Astrocyte (in vitro differentiated cells and primary cell): ENCODE results near the gene TRAF7. TPM values are rescaled to one million over a fixed set of nuclear protein-coding genes. Genes with fewer than 3 reads are reported as not detected.

Source experiments
- DNase-seq: peaks from one replicate; pipeline ENCODE4 v3.0.0-alpha.2; 2010; ENCODE audit warnings: low read depth
- FAIRE-seq: peaks from 2 replicates; lab custom pipeline; 2011; peaks lifted over from hg19 to GRCh38; lab: Jason Lieb, UNC
- H2AFZ ChIP-seq: 2 replicates; pipeline ENCODE4 v1.6.0; 2012; ENCODE audit warnings: low read depth, low read length, inconsistent platforms
- H3K27ac ChIP-seq: 2 replicates; pipeline ENCODE4 v1.5.1; 2011; ENCODE audit warnings: low read depth, low read length, inconsistent platforms
- H3K27me3 ChIP-seq: 2 replicates; pipeline ENCODE4 v1.6.0; 2011; ENCODE audit warnings: low read length, inconsistent platforms; ENCODE audit not compliant: insufficient read depth
- H3K36me3 ChIP-seq: 2 replicates; pipeline ENCODE4 v1.5.1; 2011; ENCODE audit warnings: low read length, inconsistent platforms; ENCODE audit not compliant: insufficient read depth
- H3K4me1 ChIP-seq: 2 replicates; pipeline ENCODE4 v1.5.1; 2011; ENCODE audit warnings: low read length, inconsistent platforms; ENCODE audit not compliant: insufficient read depth
- H3K4me2 ChIP-seq: 2 replicates; pipeline ENCODE4 v1.6.0; 2012; ENCODE audit warnings: low read length, inconsistent platforms
- H3K4me3 ChIP-seq: 2 replicates; pipeline ENCODE4 v1.5.1; 2011; ENCODE audit warnings: low read depth, mild to moderate bottlenecking, low read length, inconsistent platforms; ENCODE audit not compliant: insufficient read depth
- H3K79me2 ChIP-seq: 2 replicates; pipeline ENCODE4 v1.6.0; 2012; ENCODE audit warnings: mild to moderate bottlenecking, low read length, inconsistent platforms; ENCODE audit not compliant: insufficient read depth
- H3K9ac ChIP-seq: 2 replicates; pipeline ENCODE4 v1.6.0; 2012; ENCODE audit warnings: mild to moderate bottlenecking, low read length, inconsistent platforms
- H3K9me3 ChIP-seq: 2 replicates; pipeline ENCODE4 v1.5.1; 2012; ENCODE audit warnings: low read depth, mild to moderate bottlenecking, low read length, inconsistent platforms; ENCODE audit not compliant: insufficient read depth
- H4K20me1 ChIP-seq: 2 replicates; pipeline ENCODE4 v1.6.0; 2012; ENCODE audit warnings: low read length, inconsistent platforms; ENCODE audit not compliant: insufficient read depth
- H3K27ac Mint-ChIP-seq: one replicate; pipeline ENCODE4 v1.8.0; 2021; ENCODE audit warnings: mild to moderate bottlenecking, mixed read lengths; ENCODE audit not compliant: unreplicated experiment
- H3K27me3 Mint-ChIP-seq: one replicate; pipeline ENCODE4 v1.8.0; 2021; ENCODE audit warnings: low read depth, mixed read lengths; ENCODE audit not compliant: unreplicated experiment
- H3K36me3 Mint-ChIP-seq: one replicate; pipeline ENCODE4 v1.8.0; 2021; ENCODE audit warnings: low read depth, mixed read lengths; ENCODE audit not compliant: unreplicated experiment
- H3K4me1 Mint-ChIP-seq: one replicate; pipeline ENCODE4 v1.8.0; 2021; ENCODE audit warnings: low read depth, mixed read lengths; ENCODE audit not compliant: unreplicated experiment
- H3K4me3 Mint-ChIP-seq: one replicate; pipeline ENCODE4 v1.8.0; 2021; ENCODE audit warnings: mild to moderate bottlenecking, moderate library complexity, mixed read lengths; ENCODE audit not compliant: unreplicated experiment
- H3K9me3 Mint-ChIP-seq: one replicate; pipeline ENCODE4 v1.8.0; 2021; ENCODE audit warnings: mild to moderate bottlenecking, mixed read lengths; ENCODE audit not compliant: unreplicated experiment
- CTCF ChIP-seq: IDR thresholded peaks from 2 replicates; pipeline ENCODE4 v1.5.1; 2011; ENCODE audit warnings: low read depth, mild to moderate bottlenecking, inconsistent platforms, low read length, moderate library complexity; ENCODE audit not compliant: insufficient read depth
- EZH2 ChIP-seq: IDR thresholded peaks from 2 replicates; pipeline ENCODE4 v1.6.1; 2012; ENCODE audit warnings: mild to moderate bottlenecking, low read length, inconsistent platforms; ENCODE audit not compliant: insufficient read depth
- total RNA-seq: library from RNA; stranded (reverse); gene quantifications from 2 replicates; pipeline ENCODE4 v1.2.1, GENCODE V29; 2021

Gene TRAF7
- total RNA-seq, 1 donor from 2014 or later = 92.1 TPM

DNA sequence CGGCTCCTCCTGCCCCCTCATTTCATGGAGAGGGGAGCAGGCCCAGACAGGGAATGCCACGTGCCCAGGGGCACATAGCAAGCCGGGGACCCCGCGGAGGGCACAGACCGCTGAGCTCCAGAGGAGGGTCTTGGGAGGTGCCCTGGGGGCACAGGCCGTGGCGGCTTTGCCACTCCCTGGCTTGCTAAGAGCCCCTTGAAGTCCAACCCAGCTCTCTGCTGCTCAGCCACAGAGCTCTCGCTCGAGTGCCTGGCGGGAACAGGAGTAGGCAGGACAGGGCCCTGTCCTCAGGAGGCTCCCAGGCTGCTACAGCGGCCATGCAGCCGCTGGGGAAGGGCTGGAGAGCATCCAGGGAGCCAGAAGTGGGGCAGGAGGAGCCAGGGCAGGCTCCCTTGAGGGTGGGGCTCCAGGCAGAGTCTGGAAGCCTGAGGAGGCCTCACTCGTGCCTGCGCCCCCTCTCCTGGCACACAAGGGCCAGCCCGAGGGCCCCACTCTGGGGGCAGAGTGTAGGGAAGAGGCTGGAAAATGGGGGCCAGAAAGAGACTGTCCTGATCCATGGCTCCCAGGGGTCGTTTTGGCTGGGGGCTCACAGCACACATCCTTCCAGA, 11.6 kb upstream of the TRAF7 start:
- TF ChIP-seq EZH2 (no peak), CTCF (no peak)
- Histone ChIP-seq H3K79me2 (no peaks in the 10 kb centered on the region), H2AFZ (no peak overlapping the region), H3K9ac (no peak overlapping the region), H3K27ac (no peak overlapping the region), H3K4me3 (no peak overlapping the region), H3K36me3 (no peaks in the 10 kb centered on the region), H4K20me1 (peaks cover 20% of the 10 kb centered on the region), H3K4me1 (peaks cover 8% of the 10 kb centered on the region), H3K4me2 (no peak overlapping the region), H3K9me3 (no peaks in the 10 kb centered on the region), H3K27me3 (no peaks in the 10 kb centered on the region)
- Mint-ChIP-seq H3K4me3 (no peak overlapping the region), H3K27ac (no peak overlapping the region), H3K4me1 (no peaks in the 10 kb centered on the region), H3K9me3 (no peaks in the 10 kb centered on the region), H3K27me3 (no peaks in the 10 kb centered on the region), H3K36me3 (no peaks in the 10 kb centered on the region)
- FAIRE-seq (no peak), DNase-seq (no peak)

GRCh38 chr16:2145843-2146242, 9.7 kb upstream of the TRAF7 start:
- Histone ChIP-seq H3K27ac (no peak overlapping the region), H2AFZ (no peak overlapping the region), H3K4me3 (no peak overlapping the region), H4K20me1 (peaks cover 39% of the 10 kb centered on the region), H3K4me2 (no peak overlapping the region), H3K79me2 (no peaks in the 10 kb centered on the region), H3K9me3 (no peaks in the 10 kb centered on the region), H3K27me3 (no peaks in the 10 kb centered on the region), H3K9ac (no peak overlapping the region), H3K36me3 (no peaks in the 10 kb centered on the region), H3K4me1 (peaks cover 25% of the 10 kb centered on the region)
- DNase-seq (no peak), FAIRE-seq (no peak)
- H3K9me3 Mint-ChIP-seq = no peaks in the 10 kb centered on the region
- H3K27ac Mint-ChIP-seq = peak overlapping the region; percentile 4
- no peaks in the 10 kb centered on the region for H3K27me3 Mint-ChIP-seq
- no peak for TF ChIP-seq CTCF
- TF ChIP-seq EZH2 = no peak
- H3K4me3 Mint-ChIP-seq = peak overlapping the region; percentile 13
- peaks cover 4% of the 10 kb centered on the region for H3K4me1 Mint-ChIP-seq
- H3K36me3 Mint-ChIP-seq = no peaks in the 10 kb centered on the region

DNA sequence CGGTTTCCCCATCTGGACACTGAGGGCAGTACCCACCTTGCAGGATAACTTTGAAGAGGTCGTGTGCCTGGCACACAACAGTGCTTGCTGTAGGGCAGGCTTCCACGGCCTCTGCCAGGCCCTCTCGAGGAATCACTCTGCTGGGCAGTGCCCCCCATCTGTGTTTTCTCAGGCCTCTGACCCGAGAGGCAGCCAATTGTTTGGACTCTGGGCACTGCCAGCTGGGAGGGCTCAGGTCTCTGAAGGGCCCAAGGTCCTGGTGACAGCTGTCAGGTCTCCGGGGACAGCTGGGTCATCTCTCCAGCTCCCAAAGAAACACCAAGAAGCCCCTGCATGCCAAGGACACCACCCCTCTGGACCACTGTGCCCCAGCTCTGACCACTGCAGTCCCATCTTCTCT, 8.2 kb upstream of the TRAF7 start:
- Histone ChIP-seq H4K20me1 (peaks cover 54% of the 10 kb centered on the region), H3K27ac (no peak overlapping the region), H3K9me3 (no peaks in the 10 kb centered on the region), H3K4me2 (no peak overlapping the region), H3K9ac (no peak overlapping the region), H3K27me3 (no peaks in the 10 kb centered on the region), H3K79me2 (peaks cover 13% of the 10 kb centered on the region), H3K36me3 (no peaks in the 10 kb centered on the region), H3K4me3 (no peak overlapping the region), H2AFZ (no peak overlapping the region), H3K4me1 (peaks cover 40% of the 10 kb centered on the region)
- DNase-seq (no peak), FAIRE-seq (no peak)
- TF ChIP-seq EZH2 = no peak
- no peak for TF ChIP-seq CTCF
- H3K4me3 Mint-ChIP-seq = peak overlapping the region; percentile 67
- no peaks in the 10 kb centered on the region for H3K27me3 Mint-ChIP-seq
- H3K4me1 Mint-ChIP-seq = peaks cover 16% of the 10 kb centered on the region
- peaks cover 5% of the 10 kb centered on the region for H3K36me3 Mint-ChIP-seq
- no peak overlapping the region for H3K27ac Mint-ChIP-seq
- no peaks in the 10 kb centered on the region for H3K9me3 Mint-ChIP-seq
